ENCODE results near the gene TAS2R14. TPM values are rescaled to one million over a fixed set of nuclear protein-coding genes. Genes with fewer than 3 reads are reported as not detected.
A peak's percentile ranks its signal among the peaks of the same experiment; 100 is the strongest.

TAS2R14 gene
- 1.4 and 2.4 TPM in 2 replicates for polyA plus RNA-seq (2014; cell fraction: cytosol; rRNA removed)
- polyA plus RNA-seq (2014; cell fraction: nucleus; rRNA removed): 21.8 and 23.4 TPM in 2 replicates

- DNase-seq (ENCODE audit: low spot score): no peak
Measured at GRCh38 chr12:10939163-10939562, at the start of gene TAS2R14. Gene TAS2R14, minus strand, starts transcription at chr12:10939263. Its CDS starts 56 bp downstream, at chr12:10939207.

DNA sequence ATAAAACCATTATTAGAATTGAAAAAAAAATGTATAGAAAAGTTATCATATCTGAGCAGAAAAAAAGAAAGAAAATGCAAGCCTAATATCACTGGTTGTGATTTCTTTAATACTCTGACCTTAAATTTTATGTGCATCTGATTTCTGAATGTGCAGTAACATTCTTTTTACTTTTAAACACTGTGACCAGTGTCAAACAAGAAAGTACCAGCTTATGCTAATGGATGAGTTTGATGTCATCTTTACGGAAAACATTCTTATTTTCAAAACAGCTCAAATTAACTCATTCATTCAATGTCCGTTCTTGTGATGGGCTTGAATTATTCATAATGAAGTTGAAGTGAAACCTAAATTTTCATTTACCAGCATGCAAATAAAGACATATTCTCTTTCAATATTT lies 47.7 kb upstream of the TAS2R14 start, which contains the start of gene TAS2R50:
Gene TAS2R50, minus strand, starts transcription at position 101 of the 400 bp plus-strand sequence. Its CDS starts 52 bp downstream, at position 49.
- DNase-seq (ENCODE audit: low spot score): no peak

- DNase-seq (ENCODE audit: low spot score): no peak
Measured at GRCh38 chr12:10982244-10982643, 43.2 kb upstream of the TAS2R14 start.

DNA sequence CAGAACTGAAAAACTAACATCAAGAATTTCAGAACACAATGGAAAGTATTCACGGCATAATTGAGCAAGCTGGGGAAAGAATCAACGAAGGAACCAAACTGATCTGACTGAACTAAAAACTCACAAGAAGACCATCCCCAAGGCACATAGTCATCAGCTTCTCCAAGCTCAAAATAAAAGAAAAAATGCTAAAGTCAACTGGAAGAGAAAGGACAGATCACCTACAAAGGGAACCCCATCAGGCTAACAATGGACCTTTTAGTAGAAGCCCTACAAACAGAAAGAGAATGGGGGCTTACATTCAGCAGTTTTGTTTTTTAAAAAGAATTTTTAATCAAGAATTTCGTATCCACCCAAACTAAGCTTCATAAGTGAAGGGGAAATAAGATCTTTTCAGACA lies 35.9 kb upstream of the TAS2R14 start:
- no peak for DNase-seq (ENCODE audit: low spot score)

- no peak for DNase-seq (ENCODE audit: low spot score)
Measured at GRCh38 chr12:10968765-10969456, 29.8 kb upstream of the TAS2R14 start.

DNA sequence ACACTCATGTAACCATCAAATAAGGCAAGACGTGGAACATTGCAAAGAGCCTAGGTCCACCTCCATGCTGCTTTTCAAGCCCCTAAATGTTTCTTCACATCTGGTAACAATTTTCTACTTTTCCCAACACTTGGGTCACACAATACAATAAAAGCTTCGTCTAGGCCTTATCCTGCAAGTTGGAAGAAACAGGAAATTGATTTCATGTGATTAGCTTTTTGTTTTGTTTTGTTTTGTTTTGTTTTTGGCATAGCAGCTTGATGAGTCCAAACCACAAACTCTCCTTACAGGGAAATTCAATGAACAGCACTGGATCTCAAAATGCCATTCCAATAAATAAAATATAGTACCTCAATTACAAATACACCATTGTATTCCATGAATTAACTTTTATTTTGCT lies 28.3 kb upstream of the TAS2R14 start:
- no peak for DNase-seq (ENCODE audit: low spot score)

DNA sequence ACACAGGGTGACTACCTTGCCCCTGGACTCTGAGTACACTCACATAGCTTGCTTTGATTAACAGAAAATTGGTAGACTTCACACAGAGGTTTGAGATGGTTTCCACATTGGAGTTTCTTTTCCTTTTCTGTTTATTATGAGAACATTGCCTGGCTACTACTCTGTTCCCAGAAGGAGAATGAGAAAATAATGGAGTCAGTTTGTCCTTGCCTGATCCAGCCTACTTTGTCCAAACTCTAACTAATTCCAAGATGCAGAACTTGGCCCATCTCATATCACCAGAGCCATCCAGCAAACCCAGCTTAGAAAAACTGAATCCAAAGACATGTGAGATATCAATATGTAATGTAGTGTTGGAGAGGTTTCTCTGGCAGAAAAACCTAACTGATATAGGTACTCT lies 27.3 kb upstream of the TAS2R14 start:
- no peak for DNase-seq (ENCODE audit: low spot score)

GRCh38 chr12:10965476-10965875 lies 26.4 kb upstream of the TAS2R14 start:
- DNase-seq (ENCODE audit: low spot score): no peak

DNA sequence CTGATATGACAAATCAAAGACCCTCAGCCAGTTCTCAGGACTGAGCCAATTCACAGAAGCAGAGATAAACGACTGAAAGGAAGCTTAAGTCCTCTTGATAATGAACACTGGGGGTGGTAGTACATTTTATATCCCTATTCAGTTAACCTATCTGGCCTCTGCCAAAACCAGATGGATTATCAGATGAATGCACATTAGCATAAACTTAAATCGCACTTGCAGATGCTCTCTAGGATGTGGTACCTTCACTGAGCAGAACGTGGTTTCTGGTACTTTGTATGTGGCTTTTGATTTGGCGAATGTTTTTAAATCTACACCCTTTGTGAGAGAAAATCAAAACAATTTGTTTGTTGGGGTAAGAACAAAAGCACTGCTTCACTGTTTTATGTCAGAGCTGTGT lies 21.1 kb upstream of the TAS2R14 start:
- no peak for DNase-seq (ENCODE audit: low spot score)

- DNase-seq (ENCODE audit: low spot score): no peak
Measured at GRCh38 chr12:10959804-10960203, 20.7 kb upstream of the TAS2R14 start.

- DNase-seq (ENCODE audit: low spot score): no peak
Measured at GRCh38 chr12:10957741-10958140, 18.7 kb upstream of the TAS2R14 start.

GRCh38 chr12:10956085-10956484 lies 17.0 kb upstream of the TAS2R14 start:
- DNase-seq (ENCODE audit: low spot score): no peak

DNA sequence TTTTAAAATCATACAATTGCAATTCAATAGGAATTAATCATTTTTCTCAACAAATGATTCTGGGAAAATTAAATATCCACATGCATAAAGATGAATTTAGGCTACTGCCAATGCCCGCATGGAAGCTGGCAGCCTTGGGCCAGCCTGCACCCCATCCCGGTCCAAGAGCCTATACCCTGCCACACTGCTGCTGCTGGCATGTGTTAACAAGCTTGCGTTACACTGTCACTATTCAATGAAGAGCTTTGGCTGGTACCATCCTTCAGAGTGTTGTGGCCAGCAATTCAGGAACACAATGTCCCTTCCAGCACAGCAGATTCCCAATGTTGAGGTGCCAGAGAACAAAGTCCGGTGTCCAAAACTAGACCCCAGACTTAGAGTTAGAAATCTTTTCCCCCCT lies 13.6 kb upstream of the TAS2R14 start:
- no peak for DNase-seq (ENCODE audit: low spot score)

GRCh38 chr12:10943167-10943566 lies 4.1 kb upstream of the TAS2R14 start:
- DNase-seq (ENCODE audit: low spot score): no peak

GRCh38 chr12:10941916-10942607 lies 3.0 kb upstream of the TAS2R14 start:
- DNase-seq (ENCODE audit: low spot score): peak; percentile 68

GRCh38 chr12:10941369-10941768 lies 2.3 kb upstream of the TAS2R14 start:
- no peak for DNase-seq (ENCODE audit: low spot score)

- DNase-seq (ENCODE audit: low spot score): no peak
Measured at GRCh38 chr12:10940389-10940788, 1.3 kb upstream of the TAS2R14 start.

DNA sequence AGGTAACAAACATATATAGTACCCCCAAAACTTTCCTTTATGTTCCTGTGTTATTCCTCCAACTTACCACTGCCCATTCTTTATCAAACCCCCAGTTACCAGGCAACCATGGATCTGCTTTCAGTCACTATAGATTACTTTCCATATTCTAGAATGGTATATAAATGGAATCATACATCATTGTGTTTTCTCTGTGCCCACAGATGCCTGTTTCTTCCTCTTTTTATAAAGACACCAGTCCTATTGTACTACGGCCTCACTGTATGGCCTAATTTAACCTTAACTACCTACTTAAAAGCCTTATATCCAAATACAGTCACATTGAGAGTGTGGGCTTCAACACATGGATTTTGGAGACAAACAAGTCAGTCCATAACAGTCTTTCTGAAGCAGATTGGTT lies 2.6 kb downstream of the TAS2R14 start:
- no peak for DNase-seq (ENCODE audit: low spot score)

- DNase-seq (ENCODE audit: low spot score): no peak
Measured at GRCh38 chr12:10928746-10929286, 10.2 kb downstream of the TAS2R14 start, which contains the start of gene PRH2. Gene PRH2, plus strand, starts transcription at chr12:10929236. Its CDS starts 38 bp downstream, at chr12:10929274.

GRCh38 chr12:10926269-10926668 lies 12.8 kb downstream of the TAS2R14 start:
- no peak for DNase-seq (ENCODE audit: low spot score)

- no peak for DNase-seq (ENCODE audit: low spot score)
Measured at GRCh38 chr12:10919809-10920208, 19.3 kb downstream of the TAS2R14 start.

- DNase-seq (ENCODE audit: low spot score): no peak
Measured at GRCh38 chr12:10910380-10910779, 28.7 kb downstream of the TAS2R14 start.

DNA sequence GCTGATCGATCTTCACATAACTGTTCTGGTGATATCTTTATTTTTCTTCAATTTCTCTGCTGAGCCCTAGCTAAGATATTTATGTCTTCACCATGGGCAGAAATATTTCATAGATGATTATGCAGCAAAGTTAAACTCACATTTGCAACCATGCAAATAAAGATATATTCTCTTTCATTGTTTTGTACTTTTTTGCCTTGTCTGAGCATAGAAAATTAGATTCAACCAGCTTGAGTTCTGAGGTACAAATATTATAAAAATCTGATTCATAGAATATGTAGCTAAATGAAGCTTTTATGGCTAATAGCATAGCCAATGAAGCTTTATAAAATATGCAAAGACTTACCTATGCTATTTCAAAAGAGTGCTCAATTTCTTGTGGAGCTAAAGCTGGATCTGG lies 29.6 kb downstream of the TAS2R14 start, which contains the start of gene TAS2R13:
Gene TAS2R13, minus strand, starts transcription at position 101 of the 400 bp plus-strand sequence. CDS start 264 bp downstream, outside the sequence.
- DNase-seq (ENCODE audit: low spot score): no peak
